ENCODE measurements around the gene PLCZ1. TPM values are rescaled to one million over a fixed set of nuclear protein-coding genes. Genes with fewer than 3 reads are reported as not detected.

Gene PLCZ1
- total and polyA plus RNA-seq, 7 donors: not detected

DNA sequence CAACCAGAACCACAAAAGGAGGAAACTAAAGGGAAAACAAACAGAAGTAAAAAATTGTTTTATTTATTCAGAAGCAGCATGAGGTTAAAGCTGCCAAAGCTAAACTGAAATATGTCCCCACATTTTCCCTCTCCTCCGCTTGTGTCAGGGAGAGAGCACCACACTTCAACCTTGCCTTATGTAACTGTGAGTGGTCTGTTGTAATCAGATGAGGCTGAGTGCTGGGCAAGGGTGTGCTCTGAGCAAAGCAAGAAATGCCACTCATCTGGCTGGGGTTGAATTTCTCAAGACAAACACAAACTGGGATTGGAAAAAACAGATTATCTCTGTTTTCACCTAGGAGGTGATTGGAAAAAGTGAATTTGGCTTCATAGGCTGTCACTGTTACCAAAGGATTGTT, 12.3 kb upstream of the PLCZ1 start:
- WGBS, 2 donors: 83 to 92% methylated on average over 1 of the region's 1 CpG
- no peak for DNase-seq
- intact Hi-C loops (cut with DNase I): no loop called here
- H3K4me3 ChIP-seq: no peak overlapping the region
- no peaks in the 10 kb centered on the region for H3K27me3 ChIP-seq
- no peak for TF ChIP-seq POLR2A (IDR thresholded peaks at IDR 0.05)
- no peaks in the 10 kb centered on the region for H3K36me3 ChIP-seq
- H3K27ac ChIP-seq: no peak overlapping the region
- H3K9me3 ChIP-seq: no peaks in the 10 kb centered on the region
- peaks cover 0 to 12% (median 6%) of the 10 kb centered on the region in 4 donors for H3K4me1 ChIP-seq

DNA sequence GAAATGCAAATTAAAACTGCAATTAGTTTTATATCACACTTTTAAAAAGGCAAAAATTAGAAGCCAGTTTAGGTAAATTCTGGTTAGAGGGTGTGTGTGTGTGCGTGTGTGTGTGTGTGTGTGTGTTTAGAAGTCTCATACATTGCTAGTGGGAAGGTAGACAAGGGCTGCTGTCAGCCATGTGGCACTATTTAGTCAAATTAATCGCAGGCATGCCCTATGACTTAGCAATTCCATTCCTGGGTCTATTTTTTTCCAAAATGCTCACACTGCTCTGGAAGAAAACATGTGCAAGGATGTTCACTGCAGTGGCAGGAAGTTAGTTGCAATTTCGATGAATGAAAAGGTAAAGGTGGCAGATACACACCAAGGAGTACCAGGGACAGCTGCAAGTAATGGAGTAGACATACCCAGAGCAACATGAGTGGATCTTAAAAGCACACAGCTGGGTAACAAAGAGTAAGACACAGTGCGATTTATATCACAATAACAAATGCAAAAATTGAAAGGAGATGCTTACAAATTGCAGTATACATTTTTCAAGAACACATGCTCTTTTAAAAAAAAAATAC, 11.7 kb upstream of the PLCZ1 start:
- H3K36me3 ChIP-seq: no peaks in the 10 kb centered on the region
- intact Hi-C loops (cut with DNase I): no loop called here
- no peak for DNase-seq

DNA sequence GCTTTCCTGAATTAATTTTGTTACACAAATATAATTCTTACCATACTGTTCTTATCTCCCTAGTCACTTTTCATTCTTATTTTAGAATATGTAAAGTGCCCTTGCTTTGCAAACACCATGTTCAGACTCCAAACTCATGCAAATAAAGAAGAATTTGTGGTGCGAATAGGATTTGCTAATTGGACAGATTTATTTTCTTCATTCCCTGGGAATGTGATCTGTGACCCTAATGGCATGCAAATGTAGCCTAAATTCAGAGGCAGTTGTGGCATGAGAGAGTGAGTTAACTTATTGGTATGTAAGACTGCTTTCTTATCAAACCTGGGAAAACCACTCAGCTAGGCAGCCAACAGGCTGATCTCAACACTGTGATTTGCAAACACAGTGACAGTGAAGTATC, 10.1 kb upstream of the PLCZ1 start:
- no peak overlapping the region for H3K4me3 ChIP-seq
- intact Hi-C loops (cut with DNase I): no loop called here
- H3K9me3 ChIP-seq: no peaks in the 10 kb centered on the region
- no peaks in the 10 kb centered on the region for H3K36me3 ChIP-seq
- no peak for DNase-seq
- H3K4me1 ChIP-seq: peaks cover 0 to under 1% (median 0%) of the 10 kb centered on the region in 4 donors
- WGBS, 2 donors: 90 to 91% methylated on average over 1 of the region's 1 CpG
- no peaks in the 10 kb centered on the region for H3K27me3 ChIP-seq
- TF ChIP-seq EP300 (IDR thresholded peaks at IDR 0.05) (no peak), POLR2AphosphoS5 (IDR thresholded peaks at IDR 0.05) (no peak), POLR2A (IDR thresholded peaks at IDR 0.05) (no peak)
- TF ChIP-seq, protein P1, sequence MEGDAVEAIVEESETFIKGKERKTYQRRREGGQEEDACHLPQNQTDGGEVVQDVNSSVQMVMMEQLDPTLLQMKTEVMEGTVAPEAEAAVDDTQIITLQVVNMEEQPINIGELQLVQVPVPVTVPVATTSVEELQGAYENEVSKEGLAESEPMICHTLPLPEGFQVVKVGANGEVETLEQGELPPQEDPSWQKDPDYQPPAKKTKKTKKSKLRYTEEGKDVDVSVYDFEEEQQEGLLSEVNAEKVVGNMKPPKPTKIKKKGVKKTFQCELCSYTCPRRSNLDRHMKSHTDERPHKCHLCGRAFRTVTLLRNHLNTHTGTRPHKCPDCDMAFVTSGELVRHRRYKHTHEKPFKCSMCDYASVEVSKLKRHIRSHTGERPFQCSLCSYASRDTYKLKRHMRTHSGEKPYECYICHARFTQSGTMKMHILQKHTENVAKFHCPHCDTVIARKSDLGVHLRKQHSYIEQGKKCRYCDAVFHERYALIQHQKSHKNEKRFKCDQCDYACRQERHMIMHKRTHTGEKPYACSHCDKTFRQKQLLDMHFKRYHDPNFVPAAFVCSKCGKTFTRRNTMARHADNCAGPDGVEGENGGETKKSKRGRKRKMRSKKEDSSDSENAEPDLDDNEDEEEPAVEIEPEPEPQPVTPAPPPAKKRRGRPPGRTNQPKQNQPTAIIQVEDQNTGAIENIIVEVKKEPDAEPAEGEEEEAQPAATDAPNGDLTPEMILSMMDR (IDR thresholded peaks at IDR 0.05): no peak
- no peak overlapping the region for H3K27ac ChIP-seq

More for the DNA sequence above, 11.7 kb upstream of the PLCZ1 start:
- Histone ChIP-seq H3K4me3 (no peak overlapping the region), H3K4me1 (peaks cover 0 to 12% (median 6%) of the 10 kb centered on the region in 4 donors), H3K27ac (no peak overlapping the region), H3K9me3 (no peaks in the 10 kb centered on the region), H3K27me3 (no peaks in the 10 kb centered on the region)
- WGBS, 2 donors: 79 to 83% methylated on average over 4 of the region's 4 CpGs
- TF ChIP-seq POLR2A (IDR thresholded peaks at IDR 0.05): no peak
- TF ChIP-seq, protein P1 (IDR thresholded peaks at IDR 0.05): no peak
- no peak for TF ChIP-seq POLR2AphosphoS5 (IDR thresholded peaks at IDR 0.05)
- TF ChIP-seq EP300 (IDR thresholded peaks at IDR 0.05): no peak

DNA sequence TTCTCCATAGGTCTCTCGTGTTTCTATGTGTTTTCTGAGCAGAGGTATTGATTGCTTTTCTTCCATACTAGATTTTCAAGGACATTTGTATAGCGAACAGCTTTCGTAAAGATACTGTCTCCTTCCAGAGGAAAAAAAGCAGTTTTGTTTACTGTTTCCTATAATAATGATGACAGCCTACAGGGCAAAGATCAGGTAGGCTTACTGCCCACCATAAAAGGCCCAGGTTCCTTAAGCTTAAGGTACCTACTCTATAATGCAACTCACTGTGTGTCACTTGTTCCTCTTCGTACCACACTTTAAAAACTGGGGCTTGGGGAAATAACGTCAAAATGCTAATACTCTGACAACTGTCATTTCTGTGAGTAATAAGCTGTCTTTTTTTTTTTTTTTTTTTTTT, 6.7 kb downstream of the PLCZ1 start:
- intact Hi-C loops (cut with DNase I): no loop called here
- 52 to 80% methylated on average over 5 of the region's 5 CpGs for WGBS, 2 donors
- no peaks in the 10 kb centered on the region for H3K4me1 ChIP-seq
- no peak overlapping the region for H3K4me3 ChIP-seq
- H3K27ac ChIP-seq: no peak overlapping the region
- no peaks in the 10 kb centered on the region for H3K27me3 ChIP-seq
- H3K9me3 ChIP-seq: no peaks in the 10 kb centered on the region
- TF ChIP-seq EP300 (IDR thresholded peaks at IDR 0.05): no peak
- TF ChIP-seq, protein P1 (IDR thresholded peaks at IDR 0.05): no peak
- no peak for TF ChIP-seq POLR2AphosphoS5 (IDR thresholded peaks at IDR 0.05)
- no peak for TF ChIP-seq POLR2A (IDR thresholded peaks at IDR 0.05)
- H3K36me3 ChIP-seq: no peaks in the 10 kb centered on the region
- DNase-seq: no peak

DNA sequence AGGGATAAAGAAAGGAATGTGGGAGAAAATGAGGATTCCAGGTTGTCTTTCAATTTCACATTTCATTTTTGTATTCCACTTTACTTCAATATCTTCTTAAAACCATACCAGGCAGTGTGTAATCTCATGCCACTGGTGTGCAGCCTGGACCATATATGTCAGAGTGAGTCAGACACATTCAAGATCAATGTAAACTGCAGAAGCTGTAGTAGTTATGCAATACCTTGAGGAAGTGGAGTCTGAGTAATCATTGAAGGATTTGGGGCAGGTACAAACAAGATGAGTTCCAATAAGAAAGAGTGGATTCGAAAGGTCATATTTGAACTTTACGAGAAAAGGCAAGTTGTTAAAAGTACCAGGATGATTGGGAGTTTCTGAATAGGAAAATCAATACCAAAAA, 14.1 kb downstream of the PLCZ1 start:
- WGBS, 2 donors: 65 to 82% methylated on average over 2 of the region's 2 CpGs
- Histone ChIP-seq H3K9me3 (no peaks in the 10 kb centered on the region), H3K36me3 (no peaks in the 10 kb centered on the region), H3K27ac (no peak overlapping the region), H3K4me3 (no peak overlapping the region), H3K4me1 (no peaks in the 10 kb centered on the region), H3K27me3 (no peaks in the 10 kb centered on the region)
- DNase-seq: no peak
- intact Hi-C loops (cut with DNase I): no loop called here
- TF ChIP-seq, protein P1 (IDR thresholded peaks at IDR 0.05): no peak
- TF ChIP-seq POLR2AphosphoS5 (IDR thresholded peaks at IDR 0.05) (no peak), POLR2A (IDR thresholded peaks at IDR 0.05) (no peak), EP300 (IDR thresholded peaks at IDR 0.05) (no peak)
